Inferior parietal cortex (tissue), 1 donor: ENCODE results near the gene PCNX2.
"Not testable (repeated sequence)": the region's sequence is repeated elsewhere in the genome, so short reads cannot be mapped to it uniquely, and the experiment has no call there.

Experiments used
- DNase-seq: peaks from one replicate; pipeline ENCODE4 v3.0.0-alpha.2; 2016; ENCODE audit errors: extremely low spot score

Gene PCNX2

GRCh38 chr1:233158322-233158721, 137.2 kb downstream of the PCNX2 start:
- DNase-seq = no peak

GRCh38 chr1:233157245-233157644, 138.3 kb downstream of the PCNX2 start:
- no peak for DNase-seq

DNA sequence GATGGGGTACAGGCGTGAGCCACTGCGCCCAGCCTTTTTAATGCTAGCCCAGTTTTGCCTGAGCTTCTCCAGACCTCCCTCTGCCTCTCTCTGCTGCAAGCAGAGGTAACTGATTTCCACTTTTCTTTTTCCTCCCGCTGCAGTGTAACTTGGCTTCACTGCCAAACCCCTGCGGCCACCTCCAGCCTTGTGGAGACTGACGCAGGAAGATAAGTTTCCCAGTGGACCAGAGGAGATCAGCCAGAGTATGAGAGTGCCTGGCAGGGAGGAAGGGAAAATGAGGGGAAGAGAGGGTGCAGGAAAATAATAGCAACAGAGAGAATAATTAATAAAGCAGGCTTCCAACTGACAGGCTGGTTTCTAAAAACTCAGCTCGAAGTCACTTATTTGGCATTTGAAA, 143.7 kb downstream of the PCNX2 start:
- no peak for DNase-seq

DNA sequence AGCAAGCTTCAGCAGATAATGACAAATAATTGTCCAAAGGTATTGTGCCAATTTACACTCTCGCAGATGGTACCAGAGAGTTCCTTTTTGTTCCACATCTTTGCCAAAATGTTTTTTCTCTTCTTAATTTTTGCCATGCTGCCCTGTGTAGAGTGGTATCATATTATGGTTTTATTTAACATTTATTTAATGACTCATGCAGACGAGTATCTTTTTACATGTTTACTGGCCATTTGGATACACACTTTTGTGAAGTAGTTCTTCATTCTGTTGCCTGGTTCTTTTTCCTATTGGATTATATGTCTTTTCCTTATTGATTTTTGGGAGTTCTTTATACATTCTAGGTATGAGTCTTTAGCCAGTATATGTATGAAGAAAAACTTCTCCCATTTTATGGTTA, 151.1 kb downstream of the PCNX2 start:
- no peak for DNase-seq

DNA sequence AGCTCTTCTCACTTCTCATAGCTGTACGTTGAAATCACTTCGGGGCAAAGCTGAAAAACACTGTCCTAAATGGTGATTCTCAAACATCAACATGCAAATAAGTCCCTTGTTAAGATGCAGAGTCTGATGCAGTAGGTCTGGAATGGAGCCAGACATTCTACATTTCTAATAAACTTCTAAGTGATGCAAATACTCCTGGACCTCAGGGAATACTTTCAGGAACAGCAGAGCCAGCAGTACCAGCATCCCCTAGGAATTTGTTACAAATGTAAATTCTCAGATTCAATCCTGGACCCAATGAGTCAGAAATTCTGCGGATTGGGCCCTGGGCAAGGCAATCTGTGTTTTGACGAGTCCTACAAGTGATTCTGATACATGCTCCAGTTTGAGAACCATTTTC, 152.3 kb downstream of the PCNX2 start:
- DNase-seq = no peak

DNA sequence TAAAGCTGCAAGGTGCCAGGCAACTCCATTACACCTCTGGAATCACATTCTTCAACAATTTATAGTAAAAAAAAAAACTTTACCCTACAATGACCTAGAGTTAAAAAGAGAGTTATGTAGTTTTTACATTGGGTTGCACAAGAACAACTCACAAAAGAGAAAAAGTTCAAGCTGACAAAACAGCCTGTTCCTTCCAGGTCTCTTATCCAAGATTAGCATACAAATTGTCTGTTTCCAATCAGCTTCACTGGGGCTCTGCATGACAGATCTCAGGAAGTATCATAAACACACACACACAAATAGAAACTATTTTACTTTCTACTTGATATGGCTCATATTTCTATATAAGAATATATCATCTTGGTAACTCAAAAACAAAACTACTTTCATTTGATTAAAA, 154.6 kb downstream of the PCNX2 start:
- DNase-seq = no peak

GRCh38 chr1:233140499-233140898, 155.0 kb downstream of the PCNX2 start:
- DNase-seq = no peak

- no peak for DNase-seq
Observed at GRCh38 chr1:233138788-233139585, 156.5 kb downstream of the PCNX2 start.

DNA sequence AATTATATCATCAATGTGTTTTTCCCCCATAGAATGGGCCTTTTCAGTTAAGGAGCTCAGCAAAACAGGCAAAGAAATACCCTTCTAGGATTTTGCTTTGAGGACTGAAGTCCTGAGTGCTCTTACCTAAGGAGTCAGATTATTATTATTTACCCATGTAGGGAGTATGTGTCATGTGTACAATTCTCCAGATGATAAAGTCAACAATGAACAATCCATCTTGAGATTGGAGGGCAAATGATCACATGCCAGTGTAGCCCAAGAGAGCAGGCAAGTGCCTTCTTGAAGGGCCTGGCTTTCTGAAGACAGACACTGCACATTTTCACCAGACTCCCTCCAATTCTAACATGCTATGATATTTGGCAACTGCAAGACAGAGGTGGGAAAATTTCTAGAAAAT, 159.7 kb downstream of the PCNX2 start:
- DNase-seq = no peak

DNA sequence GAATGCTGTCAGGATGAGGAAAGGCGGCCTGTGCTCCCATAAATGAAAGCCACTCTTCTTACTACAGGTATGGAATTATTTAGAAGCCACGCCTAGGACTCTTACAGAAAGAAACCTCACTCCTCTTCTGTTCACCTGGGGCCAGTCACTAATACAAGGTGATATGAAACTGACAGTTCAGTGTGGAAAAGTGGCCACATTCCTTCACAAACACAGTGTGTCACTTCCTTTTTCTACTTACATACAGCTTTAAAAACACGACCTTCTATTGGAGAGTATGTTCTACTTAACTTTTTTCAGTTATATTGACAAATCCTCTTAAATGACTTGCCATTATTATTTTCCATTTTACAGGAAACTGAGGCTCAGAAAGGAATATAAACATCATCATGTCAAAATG, 163.1 kb downstream of the PCNX2 start:
- DNase-seq = no peak

GRCh38 chr1:233129031-233129430, 166.5 kb downstream of the PCNX2 start:
- not testable (repeated sequence) for DNase-seq

GRCh38 chr1:233127157-233127556, 168.4 kb downstream of the PCNX2 start:
- DNase-seq = no peak

DNA sequence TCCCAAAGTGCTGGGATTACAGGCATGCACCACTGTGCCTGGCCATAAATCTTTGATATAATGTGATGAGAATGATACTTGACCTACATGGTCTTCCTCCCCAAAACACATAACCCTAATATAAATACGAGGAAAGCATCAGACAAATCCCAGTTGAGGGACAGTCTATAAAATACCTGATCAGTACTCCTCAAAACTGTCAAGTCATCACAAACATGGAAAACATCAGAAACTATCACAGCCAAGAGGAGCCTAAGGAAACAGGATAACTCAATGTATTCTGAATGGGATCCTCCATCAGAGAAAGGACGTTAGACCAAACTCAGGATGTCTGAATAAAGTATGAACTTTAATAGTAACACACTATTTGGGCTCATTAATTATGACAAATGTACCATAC, 172.7 kb downstream of the PCNX2 start:
- DNase-seq = no peak

DNA sequence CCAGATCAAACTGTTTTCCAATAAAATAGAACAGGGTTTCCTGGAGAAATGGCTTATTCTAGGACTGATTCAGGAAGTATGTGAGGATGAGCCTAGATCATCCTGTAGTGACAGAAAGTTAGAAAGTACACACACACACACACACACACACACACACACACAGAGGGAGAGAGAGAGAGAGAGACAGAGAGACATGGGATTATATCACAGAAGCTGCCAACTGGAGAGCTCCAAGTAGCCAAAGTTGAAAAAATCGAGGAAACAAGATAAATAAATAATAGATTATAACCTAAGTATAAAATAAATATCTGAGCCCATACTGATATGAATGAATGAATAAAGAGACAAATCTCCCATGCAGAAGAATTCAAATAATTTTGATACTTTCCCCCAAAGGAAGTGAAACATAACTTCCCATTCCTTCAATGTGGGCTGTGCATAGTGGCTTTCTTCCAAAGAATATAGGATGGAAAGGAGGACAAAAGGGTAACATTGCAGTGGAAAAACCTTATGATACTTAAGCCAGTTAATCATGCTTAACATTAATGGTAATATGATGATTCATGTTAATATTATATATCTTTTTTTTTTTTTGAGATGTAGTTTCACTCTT, 173.5 kb downstream of the PCNX2 start:
- no peak for DNase-seq

GRCh38 chr1:233114860-233115259, 180.7 kb downstream of the PCNX2 start:
- no peak for DNase-seq

GRCh38 chr1:233114159-233114558, 181.4 kb downstream of the PCNX2 start:
- DNase-seq = no peak

GRCh38 chr1:233113009-233113879, 182.3 kb downstream of the PCNX2 start:
- DNase-seq = peak; percentile 63

- DNase-seq = no peak
Observed at GRCh38 chr1:233112186-233113008, 183.1 kb downstream of the PCNX2 start.

- DNase-seq = no peak
Observed at GRCh38 chr1:233111731-233112130, 183.8 kb downstream of the PCNX2 start.

DNA sequence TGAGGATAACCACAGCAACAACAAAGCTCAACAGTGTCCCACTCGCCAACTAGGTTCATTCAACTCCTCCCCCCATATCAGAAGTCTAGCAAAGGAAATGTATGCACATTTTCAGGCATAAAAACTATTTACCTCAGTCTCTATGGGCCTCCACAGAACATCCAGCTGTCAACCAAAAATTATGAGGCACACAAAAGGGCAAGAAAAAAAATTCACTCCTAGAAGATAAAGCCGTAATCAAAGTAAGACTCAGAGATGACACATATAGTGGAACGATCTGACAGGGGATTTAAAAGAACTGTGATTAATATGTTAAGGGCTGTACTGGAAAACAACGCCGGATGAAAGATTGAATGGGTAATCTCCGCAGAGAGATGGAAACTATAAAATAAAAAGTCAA, 186.4 kb downstream of the PCNX2 start:
- DNase-seq = no peak

GRCh38 chr1:233107716-233108130, 187.8 kb downstream of the PCNX2 start:
- not testable (repeated sequence) for DNase-seq
